IPS-18a (cell line): ENCODE results near the gene DEGS2.
A peak's percentile ranks its signal among the peaks of the same experiment; 100 is the strongest.
"Not testable (repeated sequence)": the region's sequence is repeated elsewhere in the genome, so short reads cannot be mapped to it uniquely, and the experiment has no call there.

ENCODE experiments used
- H3K27ac ChIP-seq: one replicate; pipeline ENCODE4 v1.5.1; 2013; ENCODE audit warnings: low read length
- H3K27me3 ChIP-seq: one replicate; pipeline ENCODE4 v1.6.1; 2013; ENCODE audit warnings: mild to moderate bottlenecking, low read length; ENCODE audit not compliant: control insufficient read depth, insufficient read depth
- H3K36me3 ChIP-seq: one replicate; pipeline ENCODE4 v1.6.1; 2013; ENCODE audit warnings: low read depth, low read length; ENCODE audit not compliant: control insufficient read depth
- H3K4me1 ChIP-seq: one replicate; pipeline ENCODE4 v1.6.1; 2013; ENCODE audit warnings: low read depth, low read length; ENCODE audit not compliant: control insufficient read depth
- H3K4me3 ChIP-seq: one replicate; pipeline ENCODE4 v1.5.1; 2013; ENCODE audit warnings: low read length
- H3K9ac ChIP-seq: one replicate; pipeline ENCODE4 v1.6.1; 2013; ENCODE audit warnings: mild to moderate bottlenecking, low read length, moderate library complexity
- H3K9me3 ChIP-seq: one replicate; pipeline ENCODE4 v1.6.1; 2013; ENCODE audit warnings: low read depth, low read length; ENCODE audit not compliant: control insufficient read depth

The DEGS2 gene

DNA sequence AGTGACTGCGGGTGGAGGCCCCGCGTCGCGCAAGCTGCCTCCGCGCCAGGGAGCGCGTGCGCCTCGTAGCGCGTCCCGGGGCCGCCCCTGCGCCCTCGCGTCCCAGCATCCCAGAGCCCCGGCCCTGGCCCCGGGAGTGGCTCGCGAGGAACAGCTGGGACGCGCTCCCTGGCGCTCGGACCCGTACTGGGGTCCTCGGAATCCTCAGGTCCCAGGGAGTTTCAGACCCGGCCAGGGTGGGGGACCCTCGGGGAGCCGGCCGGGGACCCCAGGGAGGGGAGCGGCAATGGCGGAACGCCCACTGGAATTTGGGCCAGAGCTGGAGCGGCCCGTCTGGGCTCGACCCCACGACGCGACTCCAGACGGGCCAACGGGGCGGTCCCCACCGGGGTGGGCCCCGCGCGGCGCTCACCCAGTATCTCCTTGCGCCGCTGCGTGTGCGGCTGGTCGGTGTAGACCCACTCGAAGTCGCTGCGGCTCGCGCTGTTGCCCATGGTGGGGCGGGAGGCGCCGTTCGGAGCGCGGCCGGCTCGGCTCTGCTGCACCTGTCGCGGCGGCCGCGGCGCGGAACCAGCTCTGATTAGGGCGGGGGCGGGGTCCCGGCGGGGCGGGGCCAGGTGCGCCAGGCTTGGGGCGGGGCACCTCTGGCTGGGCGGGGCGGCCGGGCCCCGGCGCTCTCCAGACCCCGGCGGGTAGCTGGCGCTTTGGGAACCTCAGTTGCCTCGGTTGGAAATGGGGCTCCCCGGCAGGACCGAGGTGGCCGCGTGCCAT, at the start of gene DEGS2:
Gene DEGS2 (minus strand): TSS at position 552 of the 771 bp plus-strand sequence. CDS start 58 bp downstream, at position 494.
- no peaks in the 10 kb centered on the region for H3K36me3 ChIP-seq
- no peaks in the 10 kb centered on the region for H3K9me3 ChIP-seq
- H3K27ac ChIP-seq: no peak within 1 kb of the TSS
- no peak within 1 kb of the TSS for H3K9ac ChIP-seq
- peaks cover 3% of the 10 kb centered on the region for H3K4me1 ChIP-seq
- H3K4me3 ChIP-seq: peak within 1 kb of the TSS; percentile 57
- peaks cover 55% of the 10 kb centered on the region for H3K27me3 ChIP-seq

GRCh38 chr14:100208136-100208535, 48.7 kb upstream of the DEGS2 start:
- not testable (repeated sequence) for H3K9me3 ChIP-seq, H3K27ac ChIP-seq, H3K4me3 ChIP-seq, H3K36me3 ChIP-seq, H3K9ac ChIP-seq, H3K27me3 ChIP-seq, H3K4me1 ChIP-seq

- not testable (repeated sequence) for H3K4me1 ChIP-seq, H3K27me3 ChIP-seq, H3K9me3 ChIP-seq, H3K9ac ChIP-seq, H3K36me3 ChIP-seq, H3K4me3 ChIP-seq, H3K27ac ChIP-seq
Observed at GRCh38 chr14:100207588-100207987, 48.1 kb upstream of the DEGS2 start.

GRCh38 chr14:100204835-100205167, 45.4 kb upstream of the DEGS2 start:
- not testable (repeated sequence) for H3K9me3 ChIP-seq, H3K4me1 ChIP-seq, H3K9ac ChIP-seq, H3K4me3 ChIP-seq, H3K27ac ChIP-seq, H3K27me3 ChIP-seq, H3K36me3 ChIP-seq

- Histone ChIP-seq H3K9ac (no peak overlapping the region), H3K9me3 (no peaks in the 10 kb centered on the region), H3K27me3 (no peaks in the 10 kb centered on the region), H3K4me3 (no peak overlapping the region), H3K27ac (no peak overlapping the region), H3K36me3 (no peaks in the 10 kb centered on the region), H3K4me1 (no peaks in the 10 kb centered on the region)
Observed at GRCh38 chr14:100203962-100204834, 44.8 kb upstream of the DEGS2 start.

GRCh38 chr14:100203146-100203545, 43.7 kb upstream of the DEGS2 start:
- H3K4me3 ChIP-seq: no peak overlapping the region
- H3K27ac ChIP-seq: no peak overlapping the region
- H3K9me3 ChIP-seq: no peaks in the 10 kb centered on the region
- no peak overlapping the region for H3K9ac ChIP-seq
- no peaks in the 10 kb centered on the region for H3K27me3 ChIP-seq
- H3K36me3 ChIP-seq: no peaks in the 10 kb centered on the region
- H3K4me1 ChIP-seq: no peaks in the 10 kb centered on the region

DNA sequence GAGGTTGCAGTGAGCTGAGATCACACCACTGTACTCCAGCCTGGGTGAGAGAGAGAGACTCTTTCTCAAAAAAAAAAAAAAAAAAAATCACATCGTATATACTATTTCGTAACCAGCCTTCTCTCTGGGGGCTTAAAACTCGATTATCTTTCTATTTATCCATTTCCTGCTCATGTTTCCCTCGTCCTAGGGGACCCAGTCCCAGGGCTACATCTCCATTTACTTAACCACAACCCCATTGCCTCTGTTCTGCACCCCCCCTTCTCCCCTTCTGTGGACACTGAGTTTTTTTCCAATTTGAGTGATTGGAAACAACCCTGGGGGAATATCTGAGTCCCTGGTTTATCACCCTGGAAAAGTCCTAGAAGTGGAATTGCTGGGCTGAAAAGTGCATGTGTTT, 43.3 kb upstream of the DEGS2 start:
- no peaks in the 10 kb centered on the region for H3K9me3 ChIP-seq
- no peaks in the 10 kb centered on the region for H3K36me3 ChIP-seq
- no peak overlapping the region for H3K4me3 ChIP-seq
- H3K27me3 ChIP-seq: no peaks in the 10 kb centered on the region
- no peaks in the 10 kb centered on the region for H3K4me1 ChIP-seq
- no peak overlapping the region for H3K9ac ChIP-seq
- no peak overlapping the region for H3K27ac ChIP-seq

GRCh38 chr14:100201701-100202100, 42.3 kb upstream of the DEGS2 start:
- Histone ChIP-seq H3K9ac (no peak overlapping the region), H3K4me1 (no peaks in the 10 kb centered on the region), H3K36me3 (no peaks in the 10 kb centered on the region), H3K9me3 (no peaks in the 10 kb centered on the region), H3K4me3 (no peak overlapping the region), H3K27ac (no peak overlapping the region), H3K27me3 (no peaks in the 10 kb centered on the region)

DNA sequence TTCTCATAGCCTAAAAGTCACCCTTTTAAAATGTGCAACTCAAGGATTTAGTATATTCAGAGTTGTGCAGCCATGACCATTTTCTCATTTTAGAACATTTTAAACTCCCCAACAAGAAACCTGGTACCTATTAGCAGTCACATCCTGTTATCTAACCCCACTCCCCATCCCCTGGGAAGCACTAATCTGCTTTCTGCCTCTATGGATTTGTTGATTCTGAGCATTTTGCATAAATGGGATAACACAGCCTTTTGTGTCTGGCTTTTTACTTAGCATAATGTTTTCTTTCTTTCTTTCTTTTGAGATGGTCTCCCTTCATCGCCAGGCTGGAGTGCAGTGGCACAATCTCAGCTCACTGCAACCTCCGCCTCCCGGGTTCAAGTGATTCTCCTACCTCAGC, 40.9 kb upstream of the DEGS2 start:
- H3K36me3 ChIP-seq: no peaks in the 10 kb centered on the region
- no peak overlapping the region for H3K4me3 ChIP-seq
- H3K9ac ChIP-seq: no peak overlapping the region
- no peaks in the 10 kb centered on the region for H3K4me1 ChIP-seq
- no peaks in the 10 kb centered on the region for H3K27me3 ChIP-seq
- no peak overlapping the region for H3K27ac ChIP-seq
- no peaks in the 10 kb centered on the region for H3K9me3 ChIP-seq

GRCh38 chr14:100199240-100199860, 39.9 kb upstream of the DEGS2 start:
- Histone ChIP-seq H3K36me3 (no peaks in the 10 kb centered on the region), H3K27ac (no peak overlapping the region), H3K9me3 (no peaks in the 10 kb centered on the region), H3K27me3 (no peaks in the 10 kb centered on the region), H3K4me1 (no peaks in the 10 kb centered on the region), H3K4me3 (no peak overlapping the region), H3K9ac (no peak overlapping the region)

GRCh38 chr14:100193417-100194357, 34.2 kb upstream of the DEGS2 start:
- Histone ChIP-seq H3K36me3 (no peaks in the 10 kb centered on the region), H3K27ac (no peak overlapping the region), H3K27me3 (no peaks in the 10 kb centered on the region), H3K9me3 (no peaks in the 10 kb centered on the region), H3K9ac (peak overlapping the region; percentile 9), H3K4me1 (peaks cover 8% of the 10 kb centered on the region), H3K4me3 (peak overlapping the region; percentile 18)
